Esophagus squamous epithelium (tissue), 4 donors: ENCODE measurements around the gene MEIG1.

Source experiments
- POLR2A ChIP-seq, 4 donors: fragments of 450-650 bp; IDR thresholded peaks; one replicate each; pipeline ENCODE4 v1.6.1; 2017; ENCODE audit warnings: antibody characterized with exemption in 4 of 4, mild to moderate bottlenecking in 4 of 4, moderate library complexity in 3 of 4
- TF ChIP-seq, protein P1 (sequence below), 6 experiments: fragments of 450-650 bp in 4 of 6; fragments of 200-600 bp in 2 of 6; sonication (generic) in 2 of 6; IDR thresholded peaks; one replicate each; pipeline ENCODE4 v1.5.1; 2016 to 2019; ENCODE audit warnings: antibody characterized with exemption in 6 of 6, mild to moderate bottlenecking in 4 of 6, moderate library complexity in 4 of 6

DNA sequence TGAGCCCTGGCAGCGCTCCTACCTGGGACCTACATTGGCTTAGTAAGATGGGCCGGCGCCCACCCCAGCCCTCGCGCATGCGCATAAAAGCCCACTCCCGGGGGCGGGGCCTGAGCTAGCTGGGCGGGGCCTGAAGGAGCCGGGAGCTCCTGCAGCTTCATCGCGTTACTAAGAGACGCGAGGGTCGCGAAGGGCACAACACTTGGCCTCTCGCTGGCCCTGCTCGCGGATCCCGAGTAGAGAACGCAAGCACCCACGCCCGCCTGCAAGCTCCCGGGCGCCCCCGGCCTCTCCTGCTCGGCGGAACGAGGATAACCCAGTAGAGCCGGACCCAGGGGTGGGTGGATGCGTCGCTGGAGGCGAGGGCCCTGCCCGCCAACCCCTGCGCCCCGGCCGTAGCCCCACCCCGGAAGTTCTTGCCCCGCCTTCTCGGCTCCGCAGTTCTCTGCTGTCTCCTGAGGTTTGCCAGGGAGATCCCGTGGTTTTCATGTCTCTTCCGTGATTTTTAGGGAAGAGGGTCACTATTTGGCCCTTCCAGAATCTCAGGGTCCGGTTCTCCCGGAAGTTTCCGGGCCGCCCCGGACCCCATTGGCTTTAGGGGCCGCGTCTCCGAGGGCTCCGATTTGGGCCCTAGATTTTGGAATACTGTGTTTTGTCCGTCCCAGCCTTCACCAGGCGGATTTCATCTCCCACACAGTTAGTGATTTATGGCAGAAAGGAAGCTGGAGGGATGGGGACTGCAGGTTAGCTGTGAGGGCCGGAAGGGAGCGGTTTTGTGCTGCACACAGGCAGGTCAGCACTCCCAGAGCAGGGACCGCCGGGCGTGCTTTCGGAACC is at the start of gene MEIG1:
- TF ChIP-seq, protein P1, sequence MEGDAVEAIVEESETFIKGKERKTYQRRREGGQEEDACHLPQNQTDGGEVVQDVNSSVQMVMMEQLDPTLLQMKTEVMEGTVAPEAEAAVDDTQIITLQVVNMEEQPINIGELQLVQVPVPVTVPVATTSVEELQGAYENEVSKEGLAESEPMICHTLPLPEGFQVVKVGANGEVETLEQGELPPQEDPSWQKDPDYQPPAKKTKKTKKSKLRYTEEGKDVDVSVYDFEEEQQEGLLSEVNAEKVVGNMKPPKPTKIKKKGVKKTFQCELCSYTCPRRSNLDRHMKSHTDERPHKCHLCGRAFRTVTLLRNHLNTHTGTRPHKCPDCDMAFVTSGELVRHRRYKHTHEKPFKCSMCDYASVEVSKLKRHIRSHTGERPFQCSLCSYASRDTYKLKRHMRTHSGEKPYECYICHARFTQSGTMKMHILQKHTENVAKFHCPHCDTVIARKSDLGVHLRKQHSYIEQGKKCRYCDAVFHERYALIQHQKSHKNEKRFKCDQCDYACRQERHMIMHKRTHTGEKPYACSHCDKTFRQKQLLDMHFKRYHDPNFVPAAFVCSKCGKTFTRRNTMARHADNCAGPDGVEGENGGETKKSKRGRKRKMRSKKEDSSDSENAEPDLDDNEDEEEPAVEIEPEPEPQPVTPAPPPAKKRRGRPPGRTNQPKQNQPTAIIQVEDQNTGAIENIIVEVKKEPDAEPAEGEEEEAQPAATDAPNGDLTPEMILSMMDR (IDR thresholded peaks at IDR 0.05) = no peak
- peak in 2 of 4 donors; percentile 16 to 48 for TF ChIP-seq POLR2A (IDR thresholded peaks at IDR 0.05)
